ENCODE data around the gene LBHD2.

Gene LBHD2

GRCh38 chr14:103058164-103059055 is 25.6 kb upstream of the LBHD2 start:
- H3K36me3 ChIP-seq (ENCODE audit: control insufficient read depth, insufficient read depth, low read length): no peaks in the 10 kb centered on the region
- no peaks in the 10 kb centered on the region for H3K27me3 ChIP-seq (ENCODE audit: control insufficient read depth, insufficient read depth, low read length)

GRCh38 chr14:103059556-103059955 is 24.5 kb upstream of the LBHD2 start:
- H3K4me1 ChIP-seq (ENCODE audit: control insufficient read depth, insufficient read depth, low read length): peaks cover 17% of the 10 kb centered on the region
- no peak overlapping the region for H3K9ac ChIP-seq (ENCODE audit: low read length)
- no peak overlapping the region for H3K27ac ChIP-seq (ENCODE audit: low read depth, low read length)
- H3K36me3 ChIP-seq (ENCODE audit: control insufficient read depth, insufficient read depth, low read length): no peaks in the 10 kb centered on the region
- no peak overlapping the region for H3K4me3 ChIP-seq (ENCODE audit: low read length)
- no peaks in the 10 kb centered on the region for H3K27me3 ChIP-seq (ENCODE audit: control insufficient read depth, insufficient read depth, low read length)

More at GRCh38 chr14:103058164-103059055, 25.6 kb upstream of the LBHD2 start:
- H3K9ac ChIP-seq (ENCODE audit: low read length): peak overlapping the region; percentile 60
- H3K4me3 ChIP-seq (ENCODE audit: low read length): peak overlapping the region; percentile 71
- peaks cover 17% of the 10 kb centered on the region for H3K4me1 ChIP-seq (ENCODE audit: control insufficient read depth, insufficient read depth, low read length)
- peak overlapping the region; percentile 73 for H3K27ac ChIP-seq (ENCODE audit: low read depth, low read length)

GRCh38 chr14:103061482-103061976 is 22.5 kb upstream of the LBHD2 start:
- H3K27ac ChIP-seq (ENCODE audit: low read depth, low read length): no peak overlapping the region
- peaks cover 8% of the 10 kb centered on the region for H3K4me1 ChIP-seq (ENCODE audit: control insufficient read depth, insufficient read depth, low read length)
- no peak overlapping the region for H3K9ac ChIP-seq (ENCODE audit: low read length)
- no peaks in the 10 kb centered on the region for H3K27me3 ChIP-seq (ENCODE audit: control insufficient read depth, insufficient read depth, low read length)
- H3K36me3 ChIP-seq (ENCODE audit: control insufficient read depth, insufficient read depth, low read length): no peaks in the 10 kb centered on the region
- no peak overlapping the region for H3K4me3 ChIP-seq (ENCODE audit: low read length)

GRCh38 chr14:103064436-103064835 is 19.6 kb upstream of the LBHD2 start:
- H3K36me3 ChIP-seq (ENCODE audit: control insufficient read depth, insufficient read depth, low read length): no peaks in the 10 kb centered on the region
- H3K27ac ChIP-seq (ENCODE audit: low read depth, low read length): no peak overlapping the region
- no peaks in the 10 kb centered on the region for H3K4me1 ChIP-seq (ENCODE audit: control insufficient read depth, insufficient read depth, low read length)
- H3K9ac ChIP-seq (ENCODE audit: low read length): no peak overlapping the region
- peaks cover 5% of the 10 kb centered on the region for H3K27me3 ChIP-seq (ENCODE audit: control insufficient read depth, insufficient read depth, low read length)
- no peak overlapping the region for H3K4me3 ChIP-seq (ENCODE audit: low read length)

GRCh38 chr14:103064978-103065377 is 19.0 kb upstream of the LBHD2 start:
- Histone ChIP-seq H3K4me3 (ENCODE audit: low read length) (no peak overlapping the region), H3K36me3 (ENCODE audit: control insufficient read depth, insufficient read depth, low read length) (no peaks in the 10 kb centered on the region), H3K27me3 (ENCODE audit: control insufficient read depth, insufficient read depth, low read length) (peaks cover 5% of the 10 kb centered on the region), H3K9ac (ENCODE audit: low read length) (no peak overlapping the region), H3K4me1 (ENCODE audit: control insufficient read depth, insufficient read depth, low read length) (no peaks in the 10 kb centered on the region), H3K27ac (ENCODE audit: low read depth, low read length) (no peak overlapping the region)

- Histone ChIP-seq H3K27me3 (ENCODE audit: control insufficient read depth, insufficient read depth, low read length) (peaks cover 5% of the 10 kb centered on the region), H3K27ac (ENCODE audit: low read depth, low read length) (no peak overlapping the region), H3K4me3 (ENCODE audit: low read length) (no peak overlapping the region), H3K36me3 (ENCODE audit: control insufficient read depth, insufficient read depth, low read length) (no peaks in the 10 kb centered on the region), H3K9ac (ENCODE audit: low read length) (no peak overlapping the region), H3K4me1 (ENCODE audit: control insufficient read depth, insufficient read depth, low read length) (no peaks in the 10 kb centered on the region)
Measured at GRCh38 chr14:103065861-103066260, 18.1 kb upstream of the LBHD2 start.

GRCh38 chr14:103066399-103066798 is 17.6 kb upstream of the LBHD2 start:
- Histone ChIP-seq H3K9ac (ENCODE audit: low read length) (no peak overlapping the region), H3K27me3 (ENCODE audit: control insufficient read depth, insufficient read depth, low read length) (peaks cover 5% of the 10 kb centered on the region), H3K4me3 (ENCODE audit: low read length) (no peak overlapping the region), H3K4me1 (ENCODE audit: control insufficient read depth, insufficient read depth, low read length) (no peaks in the 10 kb centered on the region), H3K36me3 (ENCODE audit: control insufficient read depth, insufficient read depth, low read length) (no peaks in the 10 kb centered on the region), H3K27ac (ENCODE audit: low read depth, low read length) (no peak overlapping the region)

GRCh38 chr14:103067231-103067954 is 16.6 kb upstream of the LBHD2 start:
- Histone ChIP-seq H3K27me3 (ENCODE audit: control insufficient read depth, insufficient read depth, low read length) (peaks cover 5% of the 10 kb centered on the region), H3K36me3 (ENCODE audit: control insufficient read depth, insufficient read depth, low read length) (no peaks in the 10 kb centered on the region), H3K4me3 (ENCODE audit: low read length) (no peak overlapping the region), H3K4me1 (ENCODE audit: control insufficient read depth, insufficient read depth, low read length) (no peaks in the 10 kb centered on the region), H3K27ac (ENCODE audit: low read depth, low read length) (no peak overlapping the region), H3K9ac (ENCODE audit: low read length) (no peak overlapping the region)

- Histone ChIP-seq H3K4me1 (ENCODE audit: control insufficient read depth, insufficient read depth, low read length) (no peaks in the 10 kb centered on the region), H3K36me3 (ENCODE audit: control insufficient read depth, insufficient read depth, low read length) (no peaks in the 10 kb centered on the region), H3K27ac (ENCODE audit: low read depth, low read length) (no peak overlapping the region), H3K4me3 (ENCODE audit: low read length) (no peak overlapping the region), H3K27me3 (ENCODE audit: control insufficient read depth, insufficient read depth, low read length) (peaks cover 5% of the 10 kb centered on the region), H3K9ac (ENCODE audit: low read length) (no peak overlapping the region)
Measured at GRCh38 chr14:103068351-103069073, 15.5 kb upstream of the LBHD2 start.

GRCh38 chr14:103070263-103070885 is 13.6 kb upstream of the LBHD2 start:
- H3K27me3 ChIP-seq (ENCODE audit: control insufficient read depth, insufficient read depth, low read length): peaks cover 5% of the 10 kb centered on the region
- no peak overlapping the region for H3K4me3 ChIP-seq (ENCODE audit: low read length)
- H3K27ac ChIP-seq (ENCODE audit: low read depth, low read length): no peak overlapping the region
- no peak overlapping the region for H3K9ac ChIP-seq (ENCODE audit: low read length)
- H3K36me3 ChIP-seq (ENCODE audit: control insufficient read depth, insufficient read depth, low read length): no peaks in the 10 kb centered on the region
- no peaks in the 10 kb centered on the region for H3K4me1 ChIP-seq (ENCODE audit: control insufficient read depth, insufficient read depth, low read length)

- Histone ChIP-seq H3K4me1 (ENCODE audit: control insufficient read depth, insufficient read depth, low read length) (no peaks in the 10 kb centered on the region), H3K9ac (ENCODE audit: low read length) (no peak overlapping the region), H3K27me3 (ENCODE audit: control insufficient read depth, insufficient read depth, low read length) (peaks cover 5% of the 10 kb centered on the region), H3K27ac (ENCODE audit: low read depth, low read length) (no peak overlapping the region), H3K4me3 (ENCODE audit: low read length) (no peak overlapping the region), H3K36me3 (ENCODE audit: control insufficient read depth, insufficient read depth, low read length) (no peaks in the 10 kb centered on the region)
Measured at GRCh38 chr14:103070971-103071542, 13.0 kb upstream of the LBHD2 start.

Measured in rectal smooth muscle tissue (tissue), 1 donor.